ENCODE measurements around the gene GCDH.
"Not testable (repeated sequence)": the region's sequence is repeated elsewhere in the genome, so short reads cannot be mapped to it uniquely, and the experiment has no call there.

GCDH gene

GRCh38 chr19:12890787-12891552 is at the start of gene GCDH:
GCDH (plus strand) TSS chr19:12891160; CDS start chr19:12891305, 145 bp downstream.
- DNase-seq = peak; percentile 98

GRCh38 chr19:12842511-12842910 is 48.4 kb upstream of the GCDH start:
- DNase-seq = no peak

- DNase-seq = no peak
Observed at GRCh38 chr19:12843328-12843727, 47.6 kb upstream of the GCDH start.

- no peak for DNase-seq
Observed at GRCh38 chr19:12843999-12844732, 46.8 kb upstream of the GCDH start.

- not testable (repeated sequence) for DNase-seq
Observed at GRCh38 chr19:12846613-12847012, 44.3 kb upstream of the GCDH start.

- peak; percentile 82 for DNase-seq
Observed at GRCh38 chr19:12847159-12848139, 43.5 kb upstream of the GCDH start.

- DNase-seq = no peak
Observed at GRCh38 chr19:12856653-12857052, 34.3 kb upstream of the GCDH start.

GRCh38 chr19:12858041-12858928 is 32.7 kb upstream of the GCDH start:
- no peak for DNase-seq

GRCh38 chr19:12859546-12859945 is 31.4 kb upstream of the GCDH start:
- DNase-seq = no peak

GRCh38 chr19:12864143-12864542 is 26.8 kb upstream of the GCDH start:
- no peak for DNase-seq

- DNase-seq = no peak
Observed at GRCh38 chr19:12864721-12865715, 25.9 kb upstream of the GCDH start.

- no peak for DNase-seq
Observed at GRCh38 chr19:12865746-12866415, 25.1 kb upstream of the GCDH start.

GRCh38 chr19:12866416-12867119 is 24.4 kb upstream of the GCDH start:
- DNase-seq = no peak

- peak; percentile 65 for DNase-seq
Observed at GRCh38 chr19:12867120-12868099, 23.6 kb upstream of the GCDH start.

GRCh38 chr19:12868540-12869112 is 22.3 kb upstream of the GCDH start:
- no peak for DNase-seq

GRCh38 chr19:12871681-12872080 is 19.3 kb upstream of the GCDH start:
- no peak for DNase-seq

GRCh38 chr19:12872255-12872654 is 18.7 kb upstream of the GCDH start:
- no peak for DNase-seq

All from CD4-positive, alpha-beta T cell treated with Interleukin-10 for 1 hour (primary cell).